Right ventricle myocardium inferior (tissue), 1 donor: Measurements from ENCODE around the gene SLC17A5. TPM values are rescaled to one million over a fixed set of nuclear protein-coding genes. Genes with fewer than 3 reads are reported as not detected.
A peak's percentile ranks its signal among the peaks of the same experiment; 100 is the strongest.
"Not testable (repeated sequence)": the region's sequence is repeated elsewhere in the genome, so short reads cannot be mapped to it uniquely, and the experiment has no call there.

ENCODE experiments used
- ATAC-seq: fragments of 200-7000 bp; cut with Tn5 transposase; one replicate; pipeline ENCODE4 v1.9.1; 2020; ENCODE audit warnings: mild to moderate bottlenecking, moderate library complexity
- DNase-seq: peaks from one replicate; pipeline ENCODE4 v3.0.0; 2021; ENCODE audit errors: missing footprints
- intact Hi-C: fragments of 100-400 bp; cut with DNase I; formaldehyde crosslinking; loops from one replicate; pipeline ENCODE4 v1.11.0; 2022
- long read RNA-seq: library from polyadenylated mRNA; unstranded; transcript quantifications from one replicate; pipeline ENCODE4 v2.0.0, GENCODE V29; 2021
- total RNA-seq: library from RNA; stranded (reverse); fragmentation: NEBNext Ultra II Directional; extraction: Animal tissue kit (Norgen Biotek cat#: 25700); gene quantifications from one replicate; pipeline ENCODE4 v1.2.1, GENCODE V29; 2021
- donor health status: DM: no; HTN: yes; CAD: no; lungs with severe emphysema.

The SLC17A5 gene, protein sequence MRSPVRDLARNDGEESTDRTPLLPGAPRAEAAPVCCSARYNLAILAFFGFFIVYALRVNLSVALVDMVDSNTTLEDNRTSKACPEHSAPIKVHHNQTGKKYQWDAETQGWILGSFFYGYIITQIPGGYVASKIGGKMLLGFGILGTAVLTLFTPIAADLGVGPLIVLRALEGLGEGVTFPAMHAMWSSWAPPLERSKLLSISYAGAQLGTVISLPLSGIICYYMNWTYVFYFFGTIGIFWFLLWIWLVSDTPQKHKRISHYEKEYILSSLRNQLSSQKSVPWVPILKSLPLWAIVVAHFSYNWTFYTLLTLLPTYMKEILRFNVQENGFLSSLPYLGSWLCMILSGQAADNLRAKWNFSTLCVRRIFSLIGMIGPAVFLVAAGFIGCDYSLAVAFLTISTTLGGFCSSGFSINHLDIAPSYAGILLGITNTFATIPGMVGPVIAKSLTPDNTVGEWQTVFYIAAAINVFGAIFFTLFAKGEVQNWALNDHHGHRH
- 5.9 TPM for total RNA-seq
- long read RNA-seq, partial matches to known transcripts = 1 of 2 reads
- long read RNA-seq, other reads (novel, unspliced or antisense) = 0 of 2 reads

DNA sequence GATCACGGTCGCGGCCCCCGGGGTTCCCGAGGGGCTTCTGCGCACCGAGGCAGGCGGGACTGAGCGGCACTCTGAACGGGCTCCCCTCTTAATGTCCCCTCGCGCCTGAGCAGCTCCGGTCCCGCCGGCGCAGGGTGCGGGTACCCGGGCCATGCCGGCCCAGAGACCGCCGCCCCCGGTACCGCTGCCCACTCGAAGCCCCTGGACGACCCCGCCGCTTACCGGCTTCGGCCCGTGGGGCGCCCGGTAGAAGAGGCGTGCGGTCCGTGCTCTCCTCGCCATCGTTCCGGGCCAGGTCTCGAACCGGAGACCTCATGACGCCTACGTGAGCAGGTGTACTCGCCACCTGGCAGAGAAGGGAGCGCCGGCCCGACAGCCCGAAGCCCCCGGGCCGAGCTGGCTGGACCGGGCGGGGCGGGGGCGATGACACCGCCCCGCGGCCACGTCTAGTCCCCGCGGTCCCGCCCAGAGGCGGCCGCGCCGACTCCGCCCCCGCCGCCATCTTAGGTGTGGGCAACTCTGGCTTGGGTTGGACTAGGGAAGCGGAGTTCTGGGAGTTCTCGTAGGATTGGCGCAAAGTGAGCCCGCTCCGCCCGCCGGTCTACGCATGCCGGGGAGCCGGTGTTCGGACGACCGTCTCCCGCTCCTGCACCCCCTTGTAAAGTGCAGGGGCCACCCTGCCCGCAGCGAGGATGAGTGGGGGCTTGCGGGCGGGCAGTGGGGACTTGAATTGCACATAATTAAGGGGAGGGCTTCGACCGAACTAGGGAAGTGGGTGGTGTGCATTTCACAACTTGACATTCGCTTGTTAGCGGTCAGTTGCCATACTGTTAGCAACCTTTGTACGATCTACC lies at the start of gene SLC17A5:
Gene SLC17A5 (minus strand): TSS at position 422 of the 854 bp plus-strand sequence. CDS start 106 bp downstream, at position 316.
- peak; percentile 96 for DNase-seq
- intact Hi-C loops = loop anchor here (5.0 to 10.0 kb wide), 2 partner anchors 131 to 1591 kb away; partner anchors contain the start of genes COX7A2 and EEF1A1
- ATAC-seq = peak; percentile 99

DNA sequence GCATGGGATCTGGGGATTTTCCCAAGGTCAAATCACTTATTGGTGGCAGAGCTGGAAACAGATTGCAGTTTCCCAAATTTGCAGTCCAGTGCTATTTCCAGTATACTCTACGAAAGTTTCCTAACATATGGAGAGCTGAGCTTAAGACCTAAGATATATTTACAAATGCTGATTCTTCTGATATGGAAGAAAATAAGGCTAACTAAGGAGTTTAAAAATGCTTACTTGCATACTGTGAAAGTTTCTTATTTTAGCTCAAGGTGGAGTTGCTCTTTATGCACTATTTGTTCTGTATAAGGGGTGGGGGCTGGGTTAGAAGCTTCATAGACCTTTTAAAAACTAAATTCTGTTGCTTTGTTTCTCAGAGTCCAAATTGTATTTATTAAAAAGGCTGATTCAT lies 49.7 kb upstream of the SLC17A5 start:
- DNase-seq (no peak), ATAC-seq (no peak)
- intact Hi-C loops = no loop called here

DNA sequence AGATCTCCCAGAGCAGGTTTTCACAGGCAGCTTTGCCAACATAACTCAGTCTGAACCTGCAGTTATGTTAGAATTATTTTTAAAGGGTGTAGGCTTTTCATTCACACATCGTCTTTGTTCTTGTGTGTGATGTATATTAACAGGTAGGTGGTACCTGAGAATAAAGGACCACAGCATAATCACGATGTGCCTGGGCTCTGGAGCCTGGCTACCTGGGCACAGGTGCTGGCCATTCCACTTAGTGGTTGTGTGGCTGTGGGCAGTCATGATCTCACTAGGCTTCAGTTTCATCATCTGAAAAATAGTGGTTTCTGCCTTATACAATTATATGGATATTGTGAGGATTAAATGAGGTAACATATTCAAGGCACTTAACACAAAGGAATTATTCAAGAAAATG lies 48.7 kb upstream of the SLC17A5 start:
- ATAC-seq (no peak), DNase-seq (no peak)
- intact Hi-C loops = no loop called here

DNA sequence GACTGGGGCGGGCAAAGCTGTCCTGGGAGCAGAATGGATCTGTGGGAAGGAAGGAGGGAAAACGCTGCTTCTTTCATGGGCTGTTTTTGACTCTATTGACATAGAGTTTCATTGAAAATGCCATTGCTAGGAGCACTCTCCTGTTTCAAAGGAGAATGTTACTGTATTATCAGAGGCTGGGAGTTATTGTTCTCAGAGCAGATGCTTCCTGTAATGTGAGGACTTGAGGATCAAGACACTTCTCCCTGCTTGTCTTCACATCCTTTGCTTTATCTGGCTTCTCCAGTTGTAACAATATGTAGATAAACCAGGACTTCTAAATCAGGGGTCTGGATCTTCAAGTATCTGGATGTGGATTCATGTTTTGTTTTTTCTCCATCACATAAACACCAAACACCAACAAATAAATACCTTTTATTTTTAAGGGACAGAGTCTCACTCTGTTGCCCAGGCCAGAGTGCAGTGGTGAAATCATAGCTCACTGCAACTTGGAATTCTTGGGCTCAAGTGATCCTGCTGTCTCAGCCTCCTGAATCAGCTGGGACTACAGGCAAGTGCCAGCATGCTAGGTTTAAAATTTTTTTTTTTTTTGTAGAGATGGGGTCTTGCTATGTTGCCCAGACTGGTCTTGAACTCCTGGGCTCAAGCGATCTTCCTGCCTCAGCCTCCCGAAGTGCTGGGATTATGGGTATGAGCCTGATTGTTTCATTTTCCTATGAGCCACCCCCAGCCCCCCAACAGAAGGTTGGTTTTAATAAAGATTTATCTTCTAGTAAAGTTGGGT lies 46.1 kb upstream of the SLC17A5 start:
- no peak for DNase-seq
- no peak for ATAC-seq
- intact Hi-C loops = no loop called here

DNA sequence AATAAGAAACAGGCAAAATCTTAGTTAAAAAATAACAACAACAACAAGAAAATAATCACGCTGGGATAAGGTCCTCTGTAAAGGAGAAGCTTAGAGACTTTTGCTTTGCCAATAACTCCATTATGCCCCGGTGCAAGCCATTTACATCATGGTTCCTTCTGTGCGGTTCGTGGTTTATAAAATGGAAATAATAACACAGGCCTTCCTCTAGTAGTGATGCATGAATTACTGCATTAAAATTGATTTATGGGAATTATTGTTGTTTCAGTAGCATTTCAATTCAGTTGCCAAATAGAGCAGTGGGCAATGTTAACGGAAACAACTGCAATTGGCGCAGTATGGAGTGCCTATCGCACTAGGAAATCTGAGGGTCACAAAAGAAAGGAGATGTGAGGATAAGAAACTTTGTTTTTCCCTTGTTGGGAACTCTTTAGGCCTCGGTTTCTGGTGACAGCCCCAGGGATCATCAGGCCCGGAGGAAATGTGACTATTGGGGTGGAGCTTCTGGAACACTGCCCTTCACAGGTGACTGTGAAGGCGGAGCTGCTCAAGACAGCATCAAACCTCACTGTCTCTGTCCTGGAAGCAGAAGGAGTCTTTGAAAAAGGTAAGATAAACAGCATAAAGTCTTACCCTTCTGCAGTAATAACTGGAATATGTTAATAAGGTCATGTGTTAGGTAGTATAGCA lies 43.3 kb upstream of the SLC17A5 start:
- DNase-seq = no peak
- intact Hi-C loops = no loop called here
- ATAC-seq = no peak

DNA sequence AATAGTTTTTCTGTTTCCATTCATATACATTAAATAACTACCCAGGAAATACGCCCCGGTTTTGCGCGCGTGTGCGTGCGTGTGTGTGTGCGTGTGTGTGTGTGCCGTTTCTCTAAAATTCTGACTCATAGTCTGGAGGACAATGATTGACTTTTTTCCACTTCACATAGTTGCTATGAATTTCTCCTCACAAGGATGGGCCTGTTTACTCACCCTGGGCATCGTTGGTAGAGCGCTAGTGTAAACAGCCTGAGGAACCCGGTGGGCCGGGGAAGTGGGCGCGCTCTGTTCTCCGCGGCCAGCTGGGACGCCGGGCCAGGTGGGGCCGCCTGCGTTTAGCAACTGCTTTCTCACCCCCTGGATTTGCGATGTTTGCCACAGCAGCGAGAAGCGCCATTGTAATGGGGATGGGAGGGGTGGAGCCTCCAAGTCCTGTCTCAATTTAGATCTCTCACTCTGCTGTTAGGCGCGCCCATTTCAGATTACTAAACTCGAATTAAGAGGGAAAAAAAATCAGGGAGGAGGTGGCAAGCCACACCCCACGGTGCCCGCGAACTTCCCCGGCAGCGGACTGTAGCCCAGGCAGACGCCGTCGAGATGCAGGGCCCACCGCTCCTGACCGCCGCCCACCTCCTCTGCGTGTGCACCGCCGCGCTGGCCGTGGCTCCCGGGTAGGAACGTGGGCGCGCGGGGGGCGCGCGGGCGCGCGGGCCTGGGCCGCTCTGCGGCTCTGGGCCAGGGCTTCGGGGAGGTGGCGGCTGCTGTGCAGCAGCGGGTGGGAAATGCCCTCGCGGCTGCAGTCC lies 42.0 kb upstream of the SLC17A5 start, which contains the start of gene CD109:
Gene CD109 (plus strand): TSS at position 585 of the 803 bp plus-strand sequence. CDS start 13 bp downstream, at position 598.
- intact Hi-C loops = no loop called here
- DNase-seq (peak; percentile 68), ATAC-seq (peak; percentile 85)

DNA sequence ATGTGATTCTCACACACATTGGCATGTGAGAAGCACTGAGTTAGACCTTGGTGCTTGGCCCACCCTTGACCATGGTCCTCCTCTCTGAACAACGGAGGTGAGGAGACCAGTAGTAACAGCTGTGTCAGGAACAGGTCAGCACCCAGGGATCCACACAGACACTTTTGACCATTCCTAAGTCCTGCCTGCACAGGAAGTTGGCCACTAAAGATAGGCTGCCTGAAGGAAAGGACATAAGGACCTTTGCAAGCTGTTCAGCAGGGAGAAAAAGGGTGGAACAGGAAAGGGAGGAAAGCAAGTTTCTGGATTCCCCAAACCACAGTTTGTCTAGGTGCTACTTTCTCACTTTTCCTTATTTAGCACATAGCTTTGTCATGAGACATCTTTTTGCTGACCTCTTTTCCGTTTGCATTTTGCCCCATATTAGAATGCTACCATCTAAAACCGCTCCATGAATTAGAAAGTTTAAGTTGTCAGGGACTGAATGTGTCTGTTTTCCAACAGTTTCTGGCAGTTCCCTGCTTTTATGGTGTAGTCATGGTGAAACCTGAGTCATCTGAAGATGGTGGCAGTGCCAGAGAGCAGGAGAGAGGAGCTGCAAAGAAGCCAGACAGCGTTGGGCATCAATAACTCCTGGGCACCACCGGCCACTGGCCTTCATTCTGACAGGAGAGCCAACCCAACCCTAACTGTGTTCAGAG lies 41.1 kb upstream of the SLC17A5 start:
- intact Hi-C loops = no loop called here
- DNase-seq (no peak), ATAC-seq (peak; percentile 43)

DNA sequence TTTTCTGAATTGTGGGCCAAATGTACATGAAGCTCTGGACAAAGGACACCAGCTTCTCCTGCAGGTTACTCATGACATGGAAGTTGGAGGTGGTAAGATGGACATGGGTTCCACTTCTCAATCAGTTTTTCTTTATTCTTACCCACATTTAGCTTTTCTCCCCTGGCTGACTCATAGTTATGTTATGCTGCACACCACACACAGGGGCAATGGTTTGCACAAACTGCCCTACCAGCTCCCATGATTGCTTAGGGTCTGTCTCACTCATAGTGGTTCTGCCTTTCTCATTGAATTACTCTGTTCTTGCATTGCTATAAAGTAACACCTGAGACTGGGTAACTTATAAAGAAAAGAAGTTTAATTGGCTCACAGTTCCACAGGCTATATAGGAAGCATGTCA lies 37.7 kb upstream of the SLC17A5 start:
- DNase-seq (no peak), ATAC-seq (no peak)
- intact Hi-C loops = no loop called here

DNA sequence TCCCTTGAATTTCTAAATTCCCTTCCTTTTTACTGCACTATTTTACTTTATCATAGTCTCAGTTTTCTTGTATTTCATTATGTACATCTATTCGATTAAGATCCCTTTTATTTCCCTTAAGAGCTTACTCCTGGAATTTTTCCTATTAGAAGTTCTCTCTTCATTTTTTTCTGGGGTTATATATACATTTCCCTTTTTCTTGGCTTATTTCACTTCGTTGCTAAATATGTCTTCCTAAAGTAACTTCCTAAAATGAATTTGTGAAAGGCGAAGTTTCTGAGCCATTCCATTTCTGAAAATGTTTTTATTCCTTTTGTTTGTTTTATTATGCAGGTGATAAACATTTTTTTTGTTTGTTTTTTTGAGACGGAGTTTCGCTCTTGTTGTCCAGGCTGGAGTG lies 36.3 kb upstream of the SLC17A5 start:
- intact Hi-C loops = no loop called here
- DNase-seq (no peak), ATAC-seq (no peak)

DNA sequence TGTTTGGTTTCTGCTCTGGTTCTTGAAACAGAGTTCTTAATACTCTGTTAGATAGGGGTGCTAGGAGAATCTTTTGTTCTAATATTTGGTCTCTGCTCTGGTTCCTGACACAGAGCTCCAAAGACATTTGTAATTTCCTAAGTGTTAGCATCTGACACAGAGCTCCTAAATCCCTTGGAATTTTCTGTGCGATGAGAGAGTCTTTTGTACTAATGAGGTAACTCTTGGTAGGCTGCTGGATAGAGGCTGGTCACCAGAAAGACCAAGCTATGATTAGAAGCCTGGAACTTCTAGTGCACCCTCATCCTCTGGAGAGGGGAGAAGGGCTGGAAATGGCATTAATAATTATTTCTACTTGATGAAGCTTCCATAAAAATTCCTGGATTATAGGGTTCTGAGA lies 34.6 kb upstream of the SLC17A5 start:
- no peak for DNase-seq
- intact Hi-C loops = no loop called here
- ATAC-seq = no peak

DNA sequence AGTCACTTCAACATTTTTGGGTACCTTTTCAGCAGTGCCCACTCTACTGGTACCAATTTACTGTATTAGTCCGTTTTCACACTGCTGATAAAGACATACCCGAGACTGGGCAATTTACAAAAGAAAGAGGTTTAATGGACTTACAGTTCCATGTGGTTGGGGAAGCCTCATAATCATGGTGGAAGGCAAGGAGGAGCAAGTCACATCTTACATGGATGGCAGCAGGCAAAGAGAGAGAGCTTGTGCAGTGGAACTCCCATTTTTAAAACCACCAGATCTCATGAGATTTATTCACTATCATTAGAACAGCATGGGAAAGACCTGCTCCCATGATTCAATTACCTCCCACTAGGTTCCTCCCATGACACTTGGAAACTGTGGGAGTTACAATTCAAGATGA lies 29.8 kb upstream of the SLC17A5 start:
- ATAC-seq, intact Hi-C loops, DNase-seq: not testable (repeated sequence)

DNA sequence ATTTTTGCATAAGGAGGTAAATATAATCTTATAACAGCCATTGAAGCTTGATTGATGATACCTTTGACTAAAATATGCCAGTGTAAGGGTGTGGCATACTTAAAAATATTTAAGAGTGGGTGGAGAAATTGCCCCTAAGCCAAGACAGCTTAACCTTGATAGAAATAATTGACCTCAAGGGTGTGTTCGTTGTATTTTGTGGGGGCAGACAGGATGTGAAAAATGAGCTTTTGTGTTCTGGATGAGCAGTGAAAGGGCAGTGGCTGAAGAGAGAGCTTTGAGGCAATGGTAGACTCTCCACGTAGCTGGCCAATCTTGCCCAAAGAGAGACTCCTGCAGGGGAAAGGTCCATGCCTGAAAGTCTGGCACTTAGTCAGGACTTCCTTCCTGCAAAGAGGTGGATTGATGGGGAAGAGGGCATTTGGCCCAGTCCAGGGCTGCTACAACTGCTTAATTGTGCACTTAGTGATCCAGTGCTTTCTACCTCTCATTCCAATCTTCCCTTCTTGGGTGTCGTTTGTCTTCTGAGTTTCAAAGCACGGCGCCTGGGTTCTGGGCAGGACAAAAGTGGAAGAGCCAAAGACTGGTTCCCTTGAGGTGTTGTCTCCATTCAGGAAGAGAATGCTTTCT lies 26.6 kb upstream of the SLC17A5 start:
- DNase-seq = no peak
- no peak for ATAC-seq
- intact Hi-C loops = no loop called here

DNA sequence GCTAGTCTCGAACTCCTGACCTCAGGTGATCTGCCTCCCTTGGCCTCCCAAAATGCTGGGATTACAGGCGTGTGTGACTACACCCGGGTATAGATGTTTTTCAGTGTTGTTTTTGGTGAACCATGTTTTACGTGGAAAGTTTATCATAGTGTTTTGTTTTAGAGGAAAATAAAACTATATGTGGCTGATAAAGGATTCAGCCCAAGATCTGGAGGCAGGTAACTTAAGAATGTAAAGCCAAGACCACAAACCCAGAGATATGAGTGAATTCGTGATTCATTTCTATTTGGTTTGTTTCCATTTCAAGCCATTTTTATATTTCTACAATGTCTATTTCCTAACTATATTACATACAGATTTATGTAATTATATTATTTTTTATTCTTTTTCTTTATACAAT lies 26.1 kb upstream of the SLC17A5 start:
- not testable (repeated sequence) for DNase-seq, ATAC-seq
- intact Hi-C loops = loop anchor here (10.0 kb wide), 1 partner anchor 1535 kb away; no protein-coding TSS in a partner anchor

DNA sequence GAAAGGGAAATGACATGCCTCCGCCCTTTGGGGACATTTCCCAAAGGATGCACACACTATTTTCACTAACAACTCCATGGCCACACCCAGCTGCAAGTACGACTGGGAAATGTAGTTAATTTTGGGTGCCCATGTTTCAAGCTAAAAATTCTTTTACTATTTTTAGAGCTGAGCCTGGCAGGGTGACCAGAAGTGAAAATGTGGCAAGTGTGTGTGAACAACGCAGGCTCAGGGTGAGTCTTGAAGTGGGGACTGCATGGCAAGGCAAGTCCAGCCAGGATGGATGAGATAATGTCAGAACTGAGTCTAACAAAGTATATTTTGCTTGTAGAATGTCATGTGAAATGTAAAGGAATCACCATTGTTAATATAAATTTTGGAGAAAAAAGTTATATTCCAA lies 25.2 kb upstream of the SLC17A5 start:
- intact Hi-C loops = loop anchor here (10.0 kb wide), 1 partner anchor 1536 kb away; no protein-coding TSS in a partner anchor
- ATAC-seq (peak; percentile 52), DNase-seq (no peak)

DNA sequence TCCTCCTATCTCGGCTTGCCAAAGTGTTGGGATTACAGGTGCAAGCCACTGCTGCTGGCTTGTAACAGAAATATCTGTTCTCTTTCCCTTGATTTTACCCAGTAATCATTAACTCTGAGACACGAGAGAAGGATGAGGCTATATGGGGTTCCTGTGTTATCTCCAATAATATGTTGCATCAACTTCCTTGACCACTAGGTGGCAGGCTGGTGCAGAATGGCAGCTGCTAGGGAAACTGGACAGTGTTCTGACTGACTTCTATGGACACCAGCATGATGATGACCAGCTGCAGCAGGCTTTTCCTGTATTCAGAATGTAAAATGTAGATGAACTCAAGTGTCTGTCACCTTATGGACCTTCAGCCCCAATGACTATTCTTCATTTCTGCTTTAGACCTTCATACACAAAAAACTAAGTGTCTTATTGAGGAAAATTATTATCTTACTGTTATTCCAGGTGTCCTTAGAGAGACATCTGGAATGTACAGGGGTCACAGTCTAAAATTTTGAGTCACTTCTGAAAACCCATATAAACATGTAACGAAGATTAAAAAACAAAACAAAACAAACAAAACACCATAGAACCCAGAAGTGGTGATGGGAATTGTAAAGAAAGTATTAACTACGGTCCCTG lies 21.8 kb upstream of the SLC17A5 start:
- peak; percentile 74 for DNase-seq
- intact Hi-C loops = loop anchor here (1.0 to 10.0 kb wide), 2 partner anchors 58 to 1539 kb away; no protein-coding TSS in a partner anchor
- ATAC-seq = peak; percentile 88
